ENCODE measurements around the gene RAPGEF6.
A peak's percentile ranks its signal among the peaks of the same experiment; 100 is the strongest.

RAPGEF6 gene

GRCh38 chr5:131630963-131631350 lies 4.1 kb downstream of the RAPGEF6 start:
- CTCF ChIA-PET: interaction anchor here (0.6 to 2.1 kb wide), 2 partner anchors 41 to 1791 kb away, joined by 3 to 10 read pairs; no protein-coding TSS in a partner anchor

GRCh38 chr5:131630208-131630962 lies 4.6 kb downstream of the RAPGEF6 start:
- ChIA-PET CTCF (interaction anchor here (0.6 to 2.1 kb wide), 3 partner anchors 41 to 1791 kb away, joined by 3 to 10 read pairs (median 3); no protein-coding TSS in a partner anchor), POLR2A (interaction anchor here (0.8 to 1.5 kb wide), 2 partner anchors 14 to 664 kb away, joined by 3 read pairs; partner anchors contain the start of gene SLC22A4)
- TF ChIP-seq ZBTB10 (tag by site-specific recombination; IDR thresholded peaks at IDR 0.05): no peak
- TF ChIP-seq ZNF121 (tag by site-specific recombination; IDR thresholded peaks at IDR 0.05): no peak
- TF ChIP-seq PRDM6 (tag by site-specific recombination; IDR thresholded peaks at IDR 0.05): peak; percentile 62
- TF ChIP-seq ZNF335 (tag by site-specific recombination; conservative IDR thresholded peaks at IDR 0.05): peak; percentile 50; the same call in 1 of the 2 replicates
- Histone ChIP-seq H3K36me3 (ENCODE audit: control insufficient read depth in 2 of 2, insufficient read depth in 1 of 2, low read length in 2 of 2) (no peaks in the 10 kb centered on the region; a peak in 1 of 3 replicates), H3K4me1 (ENCODE audit: control insufficient read depth, insufficient read depth, low read length) (peaks cover 23% of the 10 kb centered on the region), H3K27ac (ENCODE audit: extremely low read depth, low read depth, low read length) (no peak overlapping the region), H3K4me3 (ENCODE audit: low read depth, low read length) (no peak overlapping the region), H3K9me3 (ENCODE audit: control insufficient read depth, insufficient read depth, low read depth, low read length) (no peaks in the 10 kb centered on the region)

More at GRCh38 chr5:131630963-131631350, 4.1 kb downstream of the RAPGEF6 start:
- Histone ChIP-seq H3K4me3 (ENCODE audit: low read depth, low read length) (no peak overlapping the region), H3K4me1 (ENCODE audit: control insufficient read depth, insufficient read depth, low read length) (peaks cover 23% of the 10 kb centered on the region), H3K36me3 (ENCODE audit: control insufficient read depth in 2 of 2, insufficient read depth in 1 of 2, low read length in 2 of 2) (no peaks in the 10 kb centered on the region; a peak in 1 of 3 replicates), H3K27ac (ENCODE audit: extremely low read depth, low read depth, low read length) (no peak overlapping the region), H3K9me3 (ENCODE audit: control insufficient read depth, insufficient read depth, low read depth, low read length) (no peaks in the 10 kb centered on the region)
- POLR2A ChIA-PET: interaction anchor here (1.5 kb wide), 1 partner anchor 14 kb away, joined by 3 read pairs; no protein-coding TSS in a partner anchor
- TF ChIP-seq BCL11A (tag by site-specific recombination; IDR thresholded peaks at IDR 0.05; ENCODE audit: low read depth) (no peak), PRDM1 (tag by site-specific recombination; IDR thresholded peaks at IDR 0.05) (peak; percentile 44)

- Histone ChIP-seq H3K4me1 (ENCODE audit: control insufficient read depth, insufficient read depth, low read length) (peaks cover 23% of the 10 kb centered on the region), H3K36me3 (ENCODE audit: control insufficient read depth in 2 of 2, insufficient read depth in 1 of 2, low read length in 2 of 2) (peaks cover 0 to under 1% of the 10 kb centered on the region in 2 experiments; a peak in 2 of 3 replicates), H3K9me3 (ENCODE audit: control insufficient read depth, insufficient read depth, low read depth, low read length) (no peaks in the 10 kb centered on the region), H3K27ac (ENCODE audit: extremely low read depth, low read depth, low read length) (no peak overlapping the region), H3K4me3 (ENCODE audit: low read depth, low read length) (no peak overlapping the region)
- ChIA-PET POLR2A (no interaction called here), CTCF (interaction anchor here (0.6 to 3.4 kb wide), 3 partner anchors 13 to 46 kb away, joined by 3 to 19 read pairs (median 4); no protein-coding TSS in a partner anchor)
- TF ChIP-seq ZNF654 (tag by site-specific recombination; IDR thresholded peaks at IDR 0.05; ENCODE audit: low read depth) (no peak), PRDM1 (tag by site-specific recombination; IDR thresholded peaks at IDR 0.05) (peak; percentile 70), ZBTB17 (tag by site-specific recombination; IDR thresholded peaks at IDR 0.05) (peak; percentile 44; the same call in 1 of the 2 replicates), SP3 (tag by site-specific recombination; IDR thresholded peaks at IDR 0.05) (0 out of 2 replicates have a peak, but pooled peaks have one; percentile 17), SALL2 (tag by site-specific recombination; IDR thresholded peaks at IDR 0.05; ENCODE audit: borderline replicate concordance) (no peak), ZFHX2 (tag by site-specific recombination; conservative IDR thresholded peaks at IDR 0.05) (peak; percentile 53), ZNF623 (tag by site-specific recombination; IDR thresholded peaks at IDR 0.05) (peak; percentile 8; the same call in 1 of the 2 replicates), EGR2 (tag by site-specific recombination; IDR thresholded peaks at IDR 0.05; ENCODE audit: low read depth) (peak; percentile 54), ZNF366 (tag by site-specific recombination; conservative IDR thresholded peaks at IDR 0.05) (peak; percentile 64), GLIS1 (tag by site-specific recombination; IDR thresholded peaks at IDR 0.05) (peak; percentile 51), SP7 (tag by site-specific recombination; IDR thresholded peaks at IDR 0.05) (peak; percentile 55), ZNF280D (tag by site-specific recombination; IDR thresholded peaks at IDR 0.05) (0 out of 2 replicates have a peak, but pooled peaks have one; percentile 57), OVOL3 (tag by site-specific recombination; IDR thresholded peaks at IDR 0.05) (no peak), WT1 (tag by site-specific recombination; IDR thresholded peaks at IDR 0.05) (peak; percentile 62; the same call in 1 of the 2 replicates), KLF17 (tag by site-specific recombination; IDR thresholded peaks at IDR 0.05) (no peak)
Measured at GRCh38 chr5:131628990-131629389, 6.0 kb downstream of the RAPGEF6 start.

Measured in HEK293 (cell line).